Left renal pelvis (tissue), 4 donors: ENCODE results near the gene TMEM126B. TPM values are rescaled to one million over a fixed set of nuclear protein-coding genes. Genes with fewer than 3 reads are reported as not detected.
A peak's percentile ranks its signal among the peaks of the same experiment; 100 is the strongest.

Experiments used
- DNase-seq, 4 donors: peaks; one replicate each; pipeline ENCODE4 v3.0.0-alpha.2; 2013; ENCODE audit warnings: low read depth in 4 of 4, low spot score in 3 of 4
- polyA plus RNA-seq, 4 donors: library from polyadenylated mRNA; unstranded; fragments of 120-200 nt; gene quantifications; one replicate each; pipeline ENCODE4 v1.2.1, GENCODE V29; 2013; ENCODE audit not compliant: insufficient read length in 4 of 4

TMEM126B gene
- polyA plus RNA-seq, 4 donors: 50.0 to 70.9 (median 64.6) TPM

DNA sequence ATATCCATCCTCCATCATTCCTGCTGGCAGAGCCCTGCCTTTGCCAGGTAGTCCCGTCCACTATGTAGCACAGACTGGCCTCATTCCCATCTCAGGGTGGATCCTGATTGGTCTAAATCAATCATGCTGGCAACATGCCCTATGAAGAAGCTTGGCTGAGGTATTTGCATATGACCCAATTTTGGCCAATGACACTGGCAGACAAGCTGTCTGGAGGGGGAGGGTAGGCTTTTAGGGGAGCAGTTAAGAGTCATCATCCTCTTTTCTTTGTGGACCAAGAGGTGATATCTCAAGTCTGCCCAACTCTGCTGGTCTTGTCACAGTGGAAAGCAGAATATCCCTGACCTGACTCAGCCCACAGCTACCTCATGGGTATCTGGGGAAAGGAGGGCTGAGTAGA lies 52.5 kb downstream of the TMEM126B start:
- no peak for DNase-seq

DNA sequence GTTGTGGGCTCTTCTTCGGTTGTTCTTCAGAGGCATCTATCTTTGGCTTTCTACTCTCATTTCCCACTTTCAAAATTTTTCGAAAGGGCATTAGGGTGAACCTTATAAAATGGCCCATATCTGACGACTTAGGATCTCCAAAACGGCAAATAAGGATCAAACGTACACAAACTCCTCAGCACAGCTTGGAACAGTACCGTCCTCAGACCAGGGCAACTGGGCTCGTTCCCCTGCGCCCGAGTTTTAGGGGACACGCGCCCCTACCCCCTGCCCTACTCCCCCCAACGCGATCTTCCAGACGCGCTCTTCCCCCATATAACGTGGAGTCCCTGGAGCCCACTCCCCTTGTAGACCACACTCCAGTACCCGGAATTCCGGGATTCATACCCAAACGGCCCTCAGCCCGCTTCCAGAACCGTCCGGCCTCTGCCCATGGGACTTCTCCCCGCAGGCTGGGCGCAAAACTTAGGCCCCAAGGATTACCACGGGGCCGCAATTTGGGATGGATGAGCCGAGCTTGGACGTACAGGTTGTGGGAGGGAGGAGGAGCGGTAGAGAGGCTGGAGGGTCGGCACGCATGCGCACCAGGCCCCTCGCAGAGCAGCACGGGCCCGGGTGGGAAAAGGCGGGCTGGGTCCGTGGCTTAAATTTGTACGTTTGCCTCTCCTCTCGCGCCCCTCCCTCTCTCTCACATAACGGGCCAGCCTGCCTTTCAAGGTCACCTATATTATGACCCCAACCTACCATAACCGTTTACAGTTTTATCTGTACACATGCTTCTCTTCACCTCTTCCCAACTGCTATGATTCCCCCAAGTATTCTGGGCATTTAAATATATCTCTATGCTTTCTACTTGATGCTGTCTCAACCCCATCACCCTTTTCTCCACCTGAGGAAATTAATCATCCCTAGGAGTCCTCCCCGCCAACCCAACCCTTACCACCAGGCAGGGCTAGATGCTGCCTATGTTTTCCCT lies 54.2 kb downstream of the TMEM126B start:
- no peak for DNase-seq

DNA sequence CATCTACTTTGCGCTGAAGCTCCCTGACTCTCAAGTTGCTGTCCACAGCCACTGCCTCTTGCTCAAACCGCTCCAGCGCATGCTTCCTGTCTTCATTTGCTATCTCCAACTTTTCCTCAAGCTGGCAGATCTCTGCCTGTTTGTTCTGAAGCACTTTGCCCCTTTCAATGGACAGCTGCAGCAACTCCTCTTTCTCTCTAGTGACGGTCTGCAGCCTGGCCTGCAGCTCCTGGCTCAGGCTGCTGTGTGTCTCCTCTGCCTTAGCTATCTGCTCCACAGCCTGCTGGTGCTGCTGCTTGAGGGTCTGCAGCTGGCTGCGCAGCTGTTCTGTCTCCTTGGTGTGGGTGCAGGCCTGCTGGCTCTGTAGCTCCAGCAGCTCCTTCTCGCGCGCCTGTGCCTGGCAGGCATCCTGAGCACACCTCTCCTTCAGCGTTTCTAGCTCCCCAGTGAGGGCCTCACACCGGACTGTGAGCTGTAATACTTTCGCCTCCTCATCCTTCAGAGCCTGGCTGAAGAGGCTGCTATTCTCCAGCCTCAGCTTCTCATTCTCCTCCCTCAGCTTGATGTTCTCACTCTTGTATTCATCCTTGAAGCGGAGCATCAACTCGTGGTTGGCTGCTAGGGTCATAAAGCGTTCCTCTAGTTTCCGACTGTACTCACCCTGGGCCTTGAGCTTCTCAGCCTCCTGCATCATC lies 56.9 kb downstream of the TMEM126B start:
- peak in 1 of 4 donors; percentile 60 for DNase-seq

- peak; percentile 68 to 93 (median 82) for DNase-seq
Measured at GRCh38 chr11:85685820-85686459, 57.5 kb downstream of the TMEM126B start, which contains the start of gene CCDC89. CCDC89 (minus strand) TSS chr11:85686195; CDS start chr11:85686130, 65 bp downstream.

Other genes with a start within 250 kb of the TMEM126B start
- 10 to 100 TPM in 3 of 4 donors, 1 to 10 TPM in 1; 6.8 to 14.7 (median 13.2) TPM for gene DLG2, start 1.2 kb upstream of the TMEM126B start, polyA plus RNA-seq
- gene TMEM126A, start 19.4 kb downstream of the TMEM126B start, polyA plus RNA-seq: 10 to 100 TPM; 28.8 to 36.9 (median 30.9) TPM
- 100 to 1,000 TPM in 2 of 4 donors, 10 to 100 TPM in 2; 70.9 to 126 (median 109) TPM for gene CREBZF, start 36.5 kb downstream of the TMEM126B start, polyA plus RNA-seq
- gene CCDC89, start 57.6 kb downstream of the TMEM126B start, polyA plus RNA-seq: 1 to 10 TPM; 3.0 to 3.9 (median 3.3) TPM
- 10 to 100 TPM in 3 of 4 donors, 1 to 10 TPM in 1; 7.8 to 96.9 (median 77.8) TPM for gene SYTL2, start 182.5 kb downstream of the TMEM126B start, polyA plus RNA-seq
- not detected for gene CCDC83, start 226.8 kb downstream of the TMEM126B start, polyA plus RNA-seq